GM18909 (cell line): ENCODE data around the gene MTM1.

ENCODE experiments used
- ATAC-seq: cut with Tn5 transposase; IDR thresholded peaks from one replicate; pipeline ENCODE4 v1.9.1; 2021; ENCODE audit warnings: mild to moderate bottlenecking; ENCODE audit not compliant: unreplicated experiment, poor library complexity

The MTM1 gene

GRCh38 chrX:150700107-150700506 lies 131.7 kb downstream of the MTM1 start:
- ATAC-seq: no peak

GRCh38 chrX:150701377-150701776 lies 133.0 kb downstream of the MTM1 start:
- no peak for ATAC-seq

- no peak for ATAC-seq
These were observed 134.7 kb downstream of the MTM1 start for GRCh38 chrX:150702966-150703694.

GRCh38 chrX:150703695-150703974 lies 135.2 kb downstream of the MTM1 start:
- ATAC-seq: no peak

GRCh38 chrX:150704030-150704613 lies 135.7 kb downstream of the MTM1 start:
- no peak for ATAC-seq

- no peak for ATAC-seq
These were observed 144.2 kb downstream of the MTM1 start for GRCh38 chrX:150712619-150713018.

GRCh38 chrX:150715184-150715583 lies 146.8 kb downstream of the MTM1 start:
- no peak for ATAC-seq

- ATAC-seq: no peak
These were observed 151.2 kb downstream of the MTM1 start for GRCh38 chrX:150719621-150720020.
